ENCODE data around the gene MID2.

- TF ChIP-seq EZH2 (IDR thresholded peaks at IDR 0.05; ENCODE audit: insufficient read depth, poor library complexity, severe bottlenecking) (no peak), EZH2phosphoT487 (IDR thresholded peaks at IDR 0.05; ENCODE audit: insufficient read depth, low read depth) (no peak)
Measured at GRCh38 chrX:107856289-107856688, 30.6 kb downstream of the MID2 start.

Data from GM23248 (cell line).